HG03025 (cell line): ENCODE measurements around the gene SCD5.

ENCODE experiments used
- ATAC-seq: cut with Tn5 transposase; IDR thresholded peaks from one replicate; pipeline ENCODE4 v1.9.1; 2021; ENCODE audit warnings: mild to moderate bottlenecking, moderate library complexity; ENCODE audit not compliant: unreplicated experiment, low FRiP score

The SCD5 gene

GRCh38 chr4:82645936-82646565, 152.5 kb downstream of the SCD5 start:
- ATAC-seq = no peak

GRCh38 chr4:82644734-82645126, 153.9 kb downstream of the SCD5 start:
- no peak for ATAC-seq

GRCh38 chr4:82643994-82644733, 154.4 kb downstream of the SCD5 start:
- ATAC-seq = no peak

GRCh38 chr4:82642331-82642730, 156.3 kb downstream of the SCD5 start:
- no peak for ATAC-seq

GRCh38 chr4:82640540-82640939, 158.1 kb downstream of the SCD5 start:
- ATAC-seq = no peak

GRCh38 chr4:82639971-82640370, 158.6 kb downstream of the SCD5 start:
- no peak for ATAC-seq

GRCh38 chr4:82638479-82638878, 160.1 kb downstream of the SCD5 start:
- no peak for ATAC-seq

GRCh38 chr4:82630079-82630478, 168.5 kb downstream of the SCD5 start:
- ATAC-seq = no peak

GRCh38 chr4:82629238-82630000, 169.2 kb downstream of the SCD5 start:
- no peak for ATAC-seq

GRCh38 chr4:82626251-82626868, 172.2 kb downstream of the SCD5 start:
- no peak for ATAC-seq

- ATAC-seq = no peak
Observed at GRCh38 chr4:82624819-82625218, 173.8 kb downstream of the SCD5 start.

- ATAC-seq = no peak
Observed at GRCh38 chr4:82623121-82623683, 175.4 kb downstream of the SCD5 start.

GRCh38 chr4:82621251-82621650, 177.3 kb downstream of the SCD5 start:
- no peak for ATAC-seq

- ATAC-seq = no peak
Observed at GRCh38 chr4:82620126-82620735, 178.4 kb downstream of the SCD5 start.

- ATAC-seq = no peak
Observed at GRCh38 chr4:82618103-82618720, 180.4 kb downstream of the SCD5 start.

- ATAC-seq = no peak
Observed at GRCh38 chr4:82614838-82615449, 183.7 kb downstream of the SCD5 start.

- no peak for ATAC-seq
Observed at GRCh38 chr4:82613121-82613520, 185.5 kb downstream of the SCD5 start.

- no peak for ATAC-seq
Observed at GRCh38 chr4:82611982-82612381, 186.6 kb downstream of the SCD5 start.

- ATAC-seq = no peak
Observed at GRCh38 chr4:82611527-82611926, 187.1 kb downstream of the SCD5 start.
